Measurements from ENCODE around the gene SLC47A1.
"Not testable (repeated sequence)": the region's sequence is repeated elsewhere in the genome, so short reads cannot be mapped to it uniquely, and the experiment has no call there.

SLC47A1 gene

DNA sequence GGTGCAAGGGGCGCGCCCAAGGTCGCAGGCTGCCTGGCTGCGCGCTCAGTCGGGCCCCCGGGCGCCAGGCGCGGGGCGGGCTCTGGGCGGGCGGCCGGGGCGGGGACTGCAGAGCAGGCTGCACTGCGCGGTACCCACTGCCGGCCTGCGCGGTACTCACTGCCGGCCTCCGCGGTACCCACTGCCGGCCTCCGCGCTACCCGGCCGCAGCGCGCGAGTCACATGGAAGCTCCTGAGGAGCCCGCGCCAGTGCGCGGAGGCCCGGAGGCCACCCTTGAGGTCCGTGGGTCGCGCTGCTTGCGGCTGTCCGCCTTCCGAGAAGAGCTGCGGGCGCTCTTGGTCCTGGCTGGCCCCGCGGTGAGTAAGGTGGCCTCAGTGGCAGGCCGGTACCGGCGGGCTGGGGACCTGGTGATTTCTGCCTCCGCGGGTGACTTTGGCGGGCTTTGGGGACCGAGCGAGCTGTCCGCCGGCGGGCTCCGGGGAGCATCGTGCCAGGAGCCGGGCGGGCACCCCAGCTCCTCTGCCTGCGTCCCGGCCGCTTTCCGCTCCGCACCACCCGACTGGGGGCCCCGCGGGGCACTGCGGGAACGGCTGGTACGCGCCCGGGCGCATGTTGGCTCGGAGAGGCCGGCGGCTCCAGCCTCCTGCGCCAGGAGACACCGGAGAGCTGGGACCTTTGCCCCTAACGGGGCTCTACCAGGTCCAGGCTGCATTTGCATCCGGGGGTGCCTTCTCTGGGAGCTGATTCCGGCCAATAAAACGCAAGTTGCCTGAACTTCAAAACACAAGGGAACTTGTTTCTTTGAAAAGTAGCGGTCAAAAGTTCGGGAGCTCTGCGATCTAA is at the start of gene SLC47A1:
TSS of gene SLC47A1 (plus strand) at position 137 of the 844 bp plus-strand sequence. CDS start at position 223, 86 bp downstream.
- DNase-seq = no peak

DNA sequence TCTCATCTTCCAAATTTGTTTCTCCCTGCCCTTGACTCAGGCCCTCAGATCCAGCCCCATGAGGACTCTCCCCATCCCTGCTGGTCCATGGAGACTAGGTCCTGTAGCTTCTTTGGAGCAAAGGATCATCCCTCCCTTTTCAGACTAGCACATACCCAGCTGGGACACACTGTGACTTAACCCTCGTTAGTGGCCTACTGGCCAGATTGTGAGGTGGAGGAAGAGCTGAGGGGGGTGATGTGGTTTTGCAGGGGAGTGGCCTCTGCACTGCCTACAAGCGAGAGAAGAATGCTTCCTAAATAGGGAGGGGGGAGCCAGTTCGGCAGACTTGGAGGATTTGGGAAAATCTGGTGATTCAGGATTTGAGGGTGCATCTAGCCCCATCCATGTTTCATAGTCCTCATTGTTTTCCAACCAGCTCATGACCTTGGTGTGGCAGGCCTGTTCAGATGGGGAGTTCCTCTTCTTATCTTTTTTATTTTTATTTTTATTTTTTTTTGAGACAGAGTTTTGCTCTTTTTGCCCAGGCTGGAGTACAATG is 47.8 kb upstream of the SLC47A1 start:
- no peak for DNase-seq

DNA sequence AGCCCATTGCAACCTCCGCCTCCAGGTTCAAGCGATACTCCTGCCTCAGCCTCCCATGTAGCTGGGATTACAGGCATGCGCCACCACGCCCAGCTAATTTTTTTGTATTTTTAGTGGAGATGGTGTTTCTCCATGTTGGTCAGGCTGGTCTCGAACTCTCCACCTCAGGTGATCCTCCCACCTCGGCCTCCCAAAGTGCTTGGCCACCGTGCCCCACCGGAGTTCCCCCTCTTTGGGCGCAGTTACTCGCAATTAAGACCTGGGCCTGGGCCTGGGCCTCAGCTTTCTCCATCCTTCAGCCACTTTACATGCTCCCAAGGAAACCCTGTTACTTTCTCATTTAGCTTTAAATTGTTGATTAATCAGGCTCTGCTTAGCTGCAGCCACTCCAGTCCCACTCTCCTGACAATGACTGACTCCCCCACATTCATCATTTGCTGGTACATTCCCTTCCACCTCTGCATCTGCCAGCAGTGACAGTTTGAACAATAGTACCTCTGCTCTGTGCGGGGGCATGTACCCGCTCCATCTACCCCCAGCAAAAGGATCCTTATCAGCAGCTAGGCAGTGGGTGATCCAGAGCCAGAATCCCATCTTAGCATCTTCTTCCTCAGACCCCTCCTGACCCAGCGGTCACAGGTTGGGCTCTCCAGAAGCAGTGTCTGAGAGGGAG is 47.2 kb upstream of the SLC47A1 start:
- no peak for DNase-seq

DNA sequence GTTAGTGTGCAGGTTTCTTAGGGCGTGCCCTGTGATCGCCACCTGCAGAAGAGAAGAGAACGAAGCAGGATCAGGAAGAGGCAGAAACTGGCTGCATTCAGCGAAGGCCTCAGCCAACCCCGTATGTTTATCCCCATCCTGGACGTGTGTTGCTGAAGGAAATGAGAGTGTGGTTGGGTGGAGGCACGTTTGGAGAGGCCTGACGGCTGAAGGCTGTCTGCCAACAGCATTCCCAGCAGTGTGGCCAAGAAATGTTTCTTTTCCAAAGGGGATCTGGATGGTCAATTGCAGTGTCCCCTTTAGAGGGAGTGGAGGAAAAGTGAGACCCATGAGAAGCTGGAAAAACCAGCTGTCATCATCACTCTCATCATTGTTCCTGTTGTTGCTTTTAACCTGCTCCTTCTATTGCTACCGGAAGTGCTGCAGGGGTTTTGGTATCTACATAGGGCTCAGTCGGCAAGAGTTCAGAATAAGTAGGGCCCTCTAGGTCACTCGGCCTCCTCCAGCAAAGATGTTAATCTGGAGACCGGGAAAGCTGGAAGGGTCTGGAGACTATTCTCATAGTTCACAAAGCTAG is 46.5 kb upstream of the SLC47A1 start:
- no peak for DNase-seq

GRCh38 chr17:19492141-19492540 is 41.5 kb upstream of the SLC47A1 start:
- no peak for DNase-seq

GRCh38 chr17:19494961-19495806 is 38.5 kb upstream of the SLC47A1 start:
- no peak for DNase-seq

- no peak for DNase-seq
Observed at GRCh38 chr17:19495828-19496528, 37.7 kb upstream of the SLC47A1 start.

DNA sequence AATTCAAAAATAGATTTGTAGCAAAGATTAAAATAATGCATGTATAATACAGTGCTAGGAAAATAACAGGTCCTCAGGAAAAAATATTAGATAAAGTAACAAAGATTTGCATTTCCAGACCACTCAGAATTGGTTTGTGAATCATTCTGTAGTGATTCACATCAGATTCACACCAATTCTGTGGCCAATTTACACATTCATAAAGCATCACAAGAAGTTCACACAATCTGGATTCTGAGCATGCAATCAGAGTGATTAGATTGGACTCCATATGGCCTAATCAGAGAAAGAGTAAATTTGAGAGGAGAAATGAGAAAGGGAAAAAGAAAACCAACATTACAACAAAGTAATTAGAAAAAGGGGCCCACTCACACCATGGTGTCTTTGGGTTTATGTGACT is 36.0 kb upstream of the SLC47A1 start:
- DNase-seq = no peak

DNA sequence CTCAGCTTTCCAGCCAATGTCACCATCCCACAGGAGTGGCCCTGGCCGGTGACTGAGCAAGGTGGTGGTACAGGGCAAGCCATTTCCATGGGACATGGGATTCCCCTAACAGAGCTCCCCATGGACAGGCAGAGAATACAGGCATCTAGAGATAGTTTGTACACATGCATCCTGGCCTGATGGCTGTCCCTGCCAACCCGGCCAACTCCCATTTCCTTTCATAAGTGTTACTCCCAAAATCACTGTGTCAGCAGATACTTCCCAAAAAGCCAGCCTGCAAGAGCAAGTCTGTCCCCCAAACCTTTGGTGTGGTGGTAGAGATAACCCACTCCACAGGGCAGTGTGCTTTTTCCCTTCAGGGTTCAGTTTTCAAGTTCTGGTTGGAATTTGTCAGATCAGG is 32.4 kb upstream of the SLC47A1 start:
- DNase-seq = no peak

DNA sequence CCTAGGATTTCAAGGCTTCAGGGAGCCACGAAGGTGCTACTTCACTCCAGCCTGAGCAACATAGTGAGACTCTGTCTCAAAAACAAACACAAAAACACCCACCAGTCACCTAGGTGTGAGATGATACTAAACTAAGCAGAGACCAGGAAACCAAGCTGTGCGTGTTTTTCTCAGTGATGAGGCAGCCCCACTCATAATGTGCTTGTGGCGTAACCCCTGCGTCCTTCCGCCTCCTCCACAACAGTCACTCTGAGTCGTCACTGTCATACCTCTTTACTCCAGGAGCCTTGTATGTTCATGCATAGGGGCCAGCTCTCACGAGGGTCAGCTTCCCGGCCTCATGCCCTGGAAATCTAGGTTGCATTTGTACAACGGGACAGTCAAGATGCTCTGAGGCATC is 31.1 kb upstream of the SLC47A1 start:
- DNase-seq = peak; percentile 47

- DNase-seq = not testable (repeated sequence)
Observed at GRCh38 chr17:19505561-19505960, 28.1 kb upstream of the SLC47A1 start.

DNA sequence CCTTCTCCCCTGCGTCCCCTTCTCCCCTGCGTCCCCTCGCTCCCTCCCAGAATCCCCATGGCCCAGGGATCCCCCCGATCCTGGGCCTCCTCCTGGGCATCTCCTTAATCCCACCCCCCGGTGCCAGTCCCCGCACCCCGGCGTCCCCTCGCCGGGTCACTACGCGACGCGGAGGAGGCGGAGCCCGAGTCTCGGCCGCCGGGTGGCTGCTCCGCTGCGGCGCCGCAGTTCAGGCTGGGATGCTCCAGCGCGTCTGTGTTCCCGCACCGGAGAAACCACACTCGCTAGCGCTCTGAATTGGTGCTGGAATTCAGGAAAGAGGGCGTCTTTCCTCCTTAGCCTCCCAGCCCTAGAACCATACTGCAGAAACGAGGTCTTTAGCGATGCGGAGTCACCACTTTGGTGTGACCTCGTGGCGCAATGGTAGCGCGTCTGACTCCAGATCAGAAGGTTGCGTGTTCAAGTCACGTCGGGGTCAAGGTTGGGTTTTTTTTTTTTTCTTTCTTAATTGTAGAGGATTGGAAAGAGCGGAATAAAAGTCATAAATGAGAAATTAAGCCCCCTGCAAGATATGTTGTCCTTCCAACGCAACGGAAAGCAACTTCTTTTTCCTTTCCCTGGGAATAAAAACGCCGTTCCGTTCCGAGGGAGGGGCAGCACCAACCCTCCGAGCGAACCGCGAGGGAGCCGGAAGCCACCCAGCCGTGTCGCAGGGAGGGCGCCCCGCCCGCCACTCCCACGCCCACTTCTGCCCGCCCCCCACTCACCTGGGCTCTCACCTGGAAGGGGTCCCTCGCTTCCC is 25.7 kb upstream of the SLC47A1 start:
- DNase-seq = peak; percentile 81

DNA sequence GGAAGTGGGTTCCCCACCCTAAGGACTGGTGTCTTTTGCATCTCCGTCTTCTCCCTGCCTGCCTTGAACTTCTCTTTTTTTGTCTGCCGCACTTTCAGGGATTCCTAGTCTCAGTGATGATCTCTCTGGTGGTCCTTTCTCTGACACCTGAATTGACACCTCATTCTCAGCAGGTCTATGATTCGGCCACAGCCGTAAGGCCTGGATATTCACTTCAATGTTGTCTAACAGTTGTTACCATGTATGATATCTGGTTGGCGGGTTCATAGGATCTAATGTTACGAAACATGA is 25.1 kb upstream of the SLC47A1 start:
- no peak for DNase-seq

DNA sequence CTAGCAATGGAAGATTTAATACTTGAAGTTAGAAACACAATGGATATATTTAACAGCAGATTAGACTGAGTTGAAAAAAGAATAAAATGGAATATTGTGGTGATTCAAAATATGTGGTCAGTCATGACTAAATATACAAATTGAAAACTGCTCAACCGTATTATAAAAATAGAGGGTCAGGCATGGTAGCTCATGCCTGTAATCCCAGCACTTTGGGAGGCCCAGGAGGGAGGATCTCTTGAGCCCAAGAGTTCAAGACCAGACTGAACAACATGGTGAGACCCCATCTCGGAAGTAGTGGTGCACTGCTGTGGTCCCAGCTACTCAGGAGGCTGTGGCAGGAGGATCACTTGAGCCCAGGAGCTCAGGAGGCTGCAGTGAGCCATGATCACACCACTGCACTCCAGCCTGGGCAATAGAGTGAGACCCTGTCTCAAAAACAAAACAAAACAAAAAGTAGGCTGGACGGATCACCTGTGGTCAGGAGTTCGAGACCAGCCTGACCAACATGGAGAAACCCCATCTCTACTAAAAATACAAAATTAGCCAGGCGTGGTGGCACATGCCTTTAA is 24.3 kb upstream of the SLC47A1 start:
- not testable (repeated sequence) for DNase-seq

DNA sequence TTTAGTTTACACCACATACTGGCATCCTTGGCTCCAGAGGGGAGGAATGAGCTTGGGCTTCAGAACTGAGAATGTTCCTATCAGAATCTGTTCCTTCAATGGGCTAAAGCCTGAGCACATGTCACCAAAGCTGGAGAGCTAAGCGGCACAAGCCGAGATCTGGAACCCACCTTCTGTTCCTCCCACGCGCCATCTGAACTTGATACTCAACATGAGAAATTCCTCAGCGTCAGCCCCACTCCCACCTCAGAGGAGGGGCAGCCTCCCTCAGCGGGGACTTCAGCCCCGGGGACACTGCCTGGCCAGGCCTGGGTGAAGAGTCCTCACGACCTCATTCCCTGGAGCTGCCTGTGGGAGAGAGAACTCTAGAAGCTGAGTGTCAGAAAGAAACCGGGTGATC is 22.8 kb upstream of the SLC47A1 start:
- no peak for DNase-seq

GRCh38 chr17:19513897-19514488 is 19.7 kb upstream of the SLC47A1 start:
- DNase-seq = peak; percentile 67

GRCh38 chr17:19517699-19518098 is 16.0 kb upstream of the SLC47A1 start:
- no peak for DNase-seq

- not testable (repeated sequence) for DNase-seq
Observed at GRCh38 chr17:19519388-19520291, 14.0 kb upstream of the SLC47A1 start.

GRCh38 chr17:19520641-19521040 is 13.0 kb upstream of the SLC47A1 start:
- DNase-seq = no peak
